HG03442 (cell line): ENCODE data around the gene UVRAG.
"Not testable (repeated sequence)": the region's sequence is repeated elsewhere in the genome, so short reads cannot be mapped to it uniquely, and the experiment has no call there.

Source experiments
- ATAC-seq: cut with Tn5 transposase; IDR thresholded peaks from one replicate; pipeline ENCODE4 v1.9.1; 2021; ENCODE audit warnings: mild to moderate bottlenecking, moderate library complexity; ENCODE audit not compliant: unreplicated experiment

Gene UVRAG

DNA sequence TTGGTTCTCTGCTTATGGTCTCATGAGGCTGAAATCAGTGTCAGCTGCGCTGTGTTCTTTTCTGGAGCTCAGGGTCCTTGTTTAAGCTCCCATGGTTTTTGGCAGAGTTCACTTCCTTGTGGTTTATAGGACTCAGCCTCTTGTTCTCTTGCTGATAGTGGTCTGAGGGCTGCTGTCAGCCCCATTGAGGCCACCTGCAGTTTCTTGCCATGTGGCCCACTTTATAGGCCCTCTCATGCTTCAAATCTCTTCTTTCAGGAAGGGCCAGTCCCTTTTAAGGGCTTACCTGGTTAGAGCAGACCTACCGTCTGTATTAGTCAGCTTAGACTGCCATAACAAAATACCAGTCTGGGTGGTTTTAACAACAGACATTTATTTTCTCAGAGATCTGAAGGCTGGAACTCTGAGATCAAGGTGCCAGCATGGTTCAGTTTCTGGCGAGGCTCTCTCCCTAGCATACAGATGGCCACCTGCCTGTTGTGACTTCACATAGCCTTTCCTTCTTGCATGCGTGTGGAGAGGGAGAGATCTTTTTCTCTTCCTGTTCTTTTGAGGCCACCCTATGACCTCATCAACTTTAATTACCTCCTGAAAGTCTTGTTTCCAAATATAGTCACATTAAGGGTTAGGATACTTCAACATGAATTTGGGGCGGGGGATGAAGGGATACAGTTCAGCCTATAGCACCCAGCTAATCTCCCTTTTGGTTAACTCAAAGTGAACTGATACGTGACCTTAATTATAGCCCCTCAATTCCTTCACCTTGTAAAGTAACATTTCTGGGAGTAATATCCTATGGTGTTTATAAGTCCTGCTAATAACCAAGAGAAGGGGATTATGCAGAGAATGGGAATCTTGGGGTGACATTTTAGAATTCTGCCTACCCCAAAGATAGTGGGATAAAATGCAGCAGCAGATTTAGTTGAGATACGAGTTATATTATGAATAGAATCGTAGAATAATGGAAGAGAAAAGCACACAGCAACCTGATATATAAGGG is 131.8 kb downstream of the UVRAG start:
- ATAC-seq = no peak

DNA sequence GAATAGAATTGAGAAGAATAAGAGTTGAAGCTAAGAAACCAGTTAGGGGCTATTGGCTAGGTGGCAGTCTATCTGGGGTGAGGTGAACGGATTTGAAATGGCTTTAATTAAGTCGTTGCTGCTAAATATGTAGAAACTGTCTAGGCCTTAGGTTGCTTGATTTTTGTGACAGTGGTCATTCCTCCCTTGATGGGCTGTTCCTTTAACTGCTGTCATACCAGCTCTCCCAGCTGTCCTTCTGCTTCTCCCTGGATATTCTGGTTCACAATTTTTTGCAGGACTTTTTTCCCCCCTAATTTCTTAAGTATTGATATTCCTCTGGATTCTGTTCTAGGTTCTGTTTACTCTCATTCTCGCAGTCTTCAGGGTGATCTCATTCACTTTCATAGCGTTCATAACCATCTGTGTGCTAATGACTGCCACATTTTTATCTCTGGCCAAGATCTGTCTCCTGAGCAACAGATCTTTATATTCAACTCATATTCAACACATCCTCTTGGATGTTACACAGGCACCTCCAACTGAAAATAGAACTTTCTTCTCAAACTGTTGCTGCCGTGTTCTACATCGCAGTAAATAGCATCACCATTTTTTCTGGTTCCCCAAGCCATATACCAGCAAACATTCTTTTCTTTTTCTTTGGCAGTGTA is 134.1 kb downstream of the UVRAG start:
- no peak for ATAC-seq

DNA sequence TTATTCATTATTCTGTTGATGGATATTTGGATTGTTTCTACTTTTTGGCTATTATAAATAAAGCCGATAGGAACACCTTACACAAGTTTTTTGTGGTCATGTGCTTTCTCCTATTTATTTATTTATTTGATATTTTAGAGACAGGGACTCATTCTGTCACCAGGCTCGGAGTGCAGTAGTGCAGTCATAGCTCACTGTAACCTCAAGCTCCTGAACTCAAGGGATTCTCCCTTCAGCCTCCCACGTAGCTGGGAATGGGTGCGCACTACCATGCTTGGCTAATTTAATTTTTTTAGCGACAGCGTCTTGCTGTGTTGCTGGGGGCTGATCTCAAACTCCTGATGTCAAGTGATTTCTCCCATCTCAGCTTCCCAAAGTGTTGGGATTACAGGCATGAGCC is 135.1 kb downstream of the UVRAG start:
- ATAC-seq = no peak

DNA sequence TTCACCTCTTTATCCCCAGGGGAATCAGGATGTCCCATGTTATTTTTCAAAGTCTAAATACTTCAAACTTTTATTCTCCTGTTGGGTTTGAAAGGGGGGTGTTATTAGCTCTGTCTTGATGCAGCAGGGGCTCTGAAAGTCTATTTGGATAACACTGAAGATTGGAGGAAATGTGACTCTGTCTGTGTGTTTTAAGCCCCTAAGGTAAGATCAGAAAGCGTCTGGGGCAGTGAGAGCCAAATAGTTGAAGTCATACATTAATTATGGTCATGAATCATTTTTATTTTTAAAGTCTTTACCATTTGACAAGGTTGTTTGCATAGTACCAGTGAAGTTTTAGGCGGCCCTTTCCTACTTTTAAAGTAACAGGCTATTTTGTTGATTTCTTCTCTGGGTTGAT is 139.0 kb downstream of the UVRAG start:
- no peak for ATAC-seq

DNA sequence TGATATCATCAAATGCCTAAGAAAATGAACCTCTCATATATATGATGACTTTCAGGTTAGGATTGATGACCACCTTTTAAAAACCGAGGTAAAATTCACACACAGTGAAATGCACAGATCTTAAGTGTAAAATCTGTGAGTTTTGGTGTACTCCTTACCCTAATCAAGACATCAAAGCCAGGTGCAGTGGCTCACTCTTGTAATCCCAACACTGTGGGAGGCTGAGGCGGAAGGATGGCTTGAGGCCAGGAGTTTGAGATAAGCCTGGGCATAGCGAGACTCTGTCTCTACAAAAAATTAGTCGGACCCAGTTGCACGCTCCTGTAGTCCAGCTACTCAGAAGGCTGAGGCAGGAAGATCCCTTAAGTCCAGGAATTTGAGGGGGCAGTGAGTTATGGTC is 140.4 kb downstream of the UVRAG start:
- no peak for ATAC-seq

DNA sequence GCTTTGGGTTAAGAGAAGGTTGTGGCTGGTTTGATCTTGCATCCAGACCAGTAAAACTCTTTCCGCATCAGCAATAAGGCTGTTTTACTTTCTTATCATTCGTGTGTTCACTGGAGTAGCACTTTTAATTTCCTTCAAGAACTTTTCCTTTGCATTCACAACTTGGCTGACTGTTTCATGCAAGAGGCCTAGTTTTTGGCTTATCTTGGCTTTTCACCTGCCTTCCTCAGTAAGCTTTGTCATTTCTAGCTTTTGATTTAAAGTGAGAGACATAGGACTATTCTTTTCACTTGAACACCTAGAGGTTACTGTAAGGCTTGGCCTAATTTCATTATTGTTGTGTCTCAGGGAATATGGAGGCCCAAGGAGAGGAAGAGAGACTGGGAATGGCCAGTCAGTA is 144.5 kb downstream of the UVRAG start:
- ATAC-seq = no peak

DNA sequence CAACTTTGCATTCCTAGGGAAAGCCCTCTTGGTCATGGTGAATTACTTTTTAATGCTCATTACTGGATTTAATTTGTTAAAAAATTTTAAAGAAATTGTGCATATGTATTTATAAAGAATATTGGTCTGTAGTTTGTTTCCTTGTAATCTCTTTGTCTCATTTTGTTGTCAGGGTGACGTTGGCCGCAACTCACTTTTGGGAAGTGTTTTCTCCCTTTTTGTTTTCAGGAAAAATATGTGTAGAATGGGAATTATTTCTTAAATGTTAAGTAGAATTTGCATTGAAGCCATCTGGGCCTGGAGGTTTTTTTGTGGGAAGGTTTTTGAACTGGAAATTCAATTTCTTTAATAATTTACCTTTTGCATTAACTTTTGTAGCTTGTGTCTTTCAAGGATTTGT is 149.1 kb downstream of the UVRAG start:
- ATAC-seq = no peak

DNA sequence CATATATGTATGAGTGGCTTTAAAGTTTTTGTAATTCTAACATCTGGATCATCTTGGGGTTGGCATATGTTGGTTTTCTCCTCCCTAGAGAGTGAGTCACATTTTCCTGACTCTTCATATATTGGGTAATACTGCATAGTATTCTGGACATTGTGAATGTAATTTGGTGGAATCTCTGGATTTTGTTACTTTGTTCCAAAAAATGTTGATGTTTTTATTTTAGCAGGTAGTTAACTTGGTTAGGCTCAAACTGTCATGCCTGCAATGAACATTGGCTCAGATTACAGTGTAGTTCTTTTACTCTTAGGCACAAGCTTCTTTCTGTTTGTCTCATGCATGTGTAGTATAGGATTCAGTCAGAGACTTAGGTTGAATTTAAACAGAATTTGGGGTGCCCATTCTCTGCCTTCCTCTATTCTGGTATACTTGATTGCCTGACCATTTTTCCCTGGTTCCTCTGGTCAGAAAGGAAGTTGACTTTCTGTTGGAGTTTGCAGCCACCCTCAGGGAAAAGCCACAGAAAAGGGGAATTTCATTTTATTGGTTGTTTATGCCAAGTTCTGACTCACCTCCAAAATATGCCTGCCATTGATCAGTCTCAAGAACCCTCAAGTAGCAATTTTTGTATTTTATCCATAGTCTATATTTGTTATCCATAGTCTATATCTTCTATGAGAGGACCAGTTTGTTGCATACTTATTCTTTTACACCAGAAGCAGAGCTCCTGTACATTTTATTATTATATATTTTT is 151.7 kb downstream of the UVRAG start:
- ATAC-seq = no peak

DNA sequence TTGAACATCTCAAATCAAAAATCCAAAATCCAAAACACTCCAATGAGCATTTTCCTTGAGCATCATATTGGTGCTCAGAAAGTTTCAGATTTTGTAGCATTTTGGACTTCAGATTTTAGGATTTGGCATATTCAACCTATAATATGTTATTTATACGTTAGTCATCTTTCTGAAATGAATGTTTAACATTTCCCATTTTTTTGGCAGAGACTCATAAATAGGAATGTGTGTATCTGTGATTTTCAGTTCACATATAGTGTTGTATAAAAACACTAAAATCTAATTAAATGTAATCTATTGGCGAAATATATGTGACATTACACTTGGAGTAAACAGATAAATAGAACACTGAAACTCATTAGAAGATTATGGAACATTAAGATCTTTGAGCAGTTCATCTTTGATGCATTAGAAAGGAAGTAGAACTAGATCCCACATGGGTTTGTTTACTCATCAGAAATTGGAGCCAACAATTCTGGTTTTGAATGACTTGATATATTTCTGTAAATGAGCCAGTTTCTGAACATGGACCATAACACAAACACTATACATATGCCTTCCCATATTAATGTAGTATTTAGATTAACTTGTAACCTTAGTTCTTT is 153.1 kb downstream of the UVRAG start:
- ATAC-seq = no peak

DNA sequence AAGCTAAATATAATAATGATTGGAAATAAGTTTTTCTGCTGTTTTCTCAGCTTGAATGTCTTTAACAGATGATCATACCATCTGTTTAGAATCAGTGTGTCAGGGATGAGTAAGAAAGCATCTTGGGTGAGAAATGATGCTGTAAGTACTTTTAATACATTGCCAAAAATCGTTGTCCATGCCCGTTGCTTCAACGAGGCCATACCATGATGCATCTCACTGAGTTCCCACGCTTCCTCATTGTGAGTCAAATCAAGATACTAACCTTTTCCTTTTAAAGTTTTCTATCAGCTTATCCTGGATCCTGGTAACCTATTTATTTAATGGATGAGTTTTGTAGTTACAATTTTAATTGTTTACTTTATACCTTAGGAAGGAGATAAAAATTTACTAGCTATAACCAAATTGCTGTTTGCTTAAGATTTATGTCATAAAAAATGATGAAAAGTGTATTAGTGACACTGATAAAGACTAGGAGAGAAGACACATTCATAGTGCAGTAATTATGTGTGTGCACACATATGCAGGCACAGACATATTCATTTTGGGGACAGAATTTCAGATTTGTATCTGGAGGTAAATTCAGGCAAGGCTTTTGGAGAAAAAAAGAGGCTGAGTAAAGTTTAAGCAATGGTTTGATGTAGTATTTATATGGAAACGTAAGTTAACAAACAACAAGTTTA is 154.8 kb downstream of the UVRAG start:
- no peak for ATAC-seq

DNA sequence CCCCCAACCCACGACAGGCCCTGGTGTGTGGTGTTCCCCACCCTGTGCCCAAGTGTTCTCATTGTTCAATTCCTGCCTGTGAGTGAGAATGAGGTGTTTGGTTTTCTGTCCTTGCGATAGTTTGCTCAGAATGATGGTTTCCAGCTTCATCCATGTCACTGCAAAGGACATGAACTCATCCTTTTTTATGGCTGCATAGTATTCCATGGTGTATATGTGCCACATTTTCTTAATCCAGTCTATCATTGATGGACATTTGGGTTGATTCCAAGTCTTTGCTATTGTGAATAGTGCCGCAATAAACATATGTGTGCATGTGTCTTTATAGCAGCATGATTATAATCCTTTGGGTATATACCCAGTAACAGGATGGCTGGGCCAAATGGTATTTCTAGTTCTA is 158.7 kb downstream of the UVRAG start:
- not testable (repeated sequence) for ATAC-seq

DNA sequence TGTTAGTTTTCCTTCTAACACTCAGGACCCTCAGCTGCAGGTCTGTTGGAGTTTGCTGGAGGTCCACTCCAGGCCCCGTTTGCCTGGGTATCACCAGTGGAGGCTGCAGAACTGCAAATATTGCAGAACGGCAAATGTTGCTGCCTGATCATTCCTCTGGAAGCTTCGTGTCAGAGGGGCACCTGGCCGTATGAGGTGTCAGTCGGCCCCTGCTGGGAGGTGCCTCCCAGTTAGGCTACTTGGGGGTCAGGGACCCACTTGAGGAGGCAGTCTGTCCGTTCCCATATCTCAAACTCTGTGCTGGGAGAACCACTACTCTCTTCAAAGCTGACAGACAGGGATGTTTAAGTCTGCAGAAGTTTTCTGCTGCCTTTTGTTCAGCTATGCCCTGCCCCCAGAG is 164.1 kb downstream of the UVRAG start:
- not testable (repeated sequence) for ATAC-seq

DNA sequence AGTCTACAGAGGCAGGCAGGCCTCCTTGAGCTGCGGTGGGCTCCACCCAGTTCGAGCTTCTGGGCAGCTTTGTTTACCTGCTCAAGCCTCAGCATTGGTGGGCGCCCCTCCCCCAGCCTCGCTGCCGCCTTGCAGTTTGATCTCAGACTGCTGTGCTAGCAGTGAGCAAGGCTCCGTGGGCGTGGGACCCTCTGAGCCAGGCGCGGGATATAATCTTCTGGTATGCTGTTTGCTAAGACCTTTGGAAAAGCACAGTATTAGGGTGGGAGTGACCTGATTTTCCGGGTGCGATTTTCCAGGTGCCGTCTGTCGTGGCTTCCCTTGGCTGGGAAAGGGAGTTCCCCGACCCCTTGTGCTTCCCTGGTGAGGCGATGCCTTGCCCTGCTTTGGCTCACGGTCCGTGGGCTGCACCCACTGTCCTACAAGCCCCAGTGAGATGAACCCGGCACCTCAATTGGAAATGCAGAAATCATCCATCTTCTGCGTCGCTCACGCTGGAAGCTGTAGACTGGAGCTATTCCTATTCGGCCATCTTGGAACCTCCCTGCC is 164.5 kb downstream of the UVRAG start:
- ATAC-seq = not testable (repeated sequence)

DNA sequence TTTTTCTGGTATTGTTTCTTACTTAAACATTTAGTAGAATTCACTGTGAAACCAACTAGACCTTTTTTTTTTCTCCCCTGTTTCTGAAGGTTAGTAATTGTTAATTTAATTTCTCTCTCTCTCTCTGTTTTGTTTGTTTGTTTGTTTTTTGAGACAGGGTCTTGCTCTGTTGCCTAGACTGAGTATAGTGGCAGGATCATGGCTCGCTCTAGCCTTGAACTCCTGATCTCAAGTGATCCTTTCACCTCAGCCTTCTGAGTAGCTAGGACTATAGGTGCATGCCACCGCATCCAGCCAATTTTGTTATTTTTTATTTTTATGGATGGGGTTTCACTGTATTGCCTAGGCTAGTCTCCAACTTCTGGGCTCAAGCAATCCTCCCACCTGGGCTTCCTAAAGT is 165.0 kb downstream of the UVRAG start:
- no peak for ATAC-seq

DNA sequence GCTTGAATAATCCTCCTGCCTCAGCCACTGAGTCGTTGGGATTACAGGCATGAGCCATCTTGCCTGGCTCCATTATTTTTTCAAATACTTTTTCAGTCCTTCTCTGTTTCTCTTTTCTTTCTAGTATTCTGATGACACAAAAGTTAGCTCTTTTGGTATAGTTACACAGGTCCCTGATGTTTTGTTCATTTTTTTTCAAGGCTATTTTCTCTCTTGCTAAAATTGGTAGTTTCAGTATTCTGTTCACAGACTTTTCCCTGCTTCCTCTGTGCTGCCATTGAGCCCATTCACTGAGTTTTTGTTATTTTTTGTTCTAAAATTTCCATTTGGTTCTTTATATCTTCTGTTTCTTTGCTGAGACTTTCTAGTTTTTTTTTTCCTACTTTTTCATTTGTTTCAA is 166.5 kb downstream of the UVRAG start:
- ATAC-seq = no peak

DNA sequence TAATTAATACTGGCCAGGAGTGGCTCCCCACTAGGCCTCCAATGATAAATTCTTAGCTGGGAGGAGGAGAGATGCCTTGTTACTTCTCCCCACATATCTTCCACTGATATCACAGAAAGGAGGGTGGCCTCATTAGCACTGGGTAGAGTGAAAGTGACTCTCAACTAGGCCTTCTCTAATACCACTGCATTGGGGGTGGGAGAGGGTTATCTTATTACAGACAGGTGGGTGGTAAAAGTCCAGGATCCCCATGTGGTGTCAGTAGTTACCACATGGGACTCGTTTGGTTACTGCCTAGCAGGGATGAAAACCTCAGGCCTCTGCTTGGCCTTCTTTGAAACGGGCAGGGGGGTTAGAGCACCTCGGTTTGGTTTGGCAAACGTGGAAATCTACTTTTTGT is 167.3 kb downstream of the UVRAG start:
- no peak for ATAC-seq

DNA sequence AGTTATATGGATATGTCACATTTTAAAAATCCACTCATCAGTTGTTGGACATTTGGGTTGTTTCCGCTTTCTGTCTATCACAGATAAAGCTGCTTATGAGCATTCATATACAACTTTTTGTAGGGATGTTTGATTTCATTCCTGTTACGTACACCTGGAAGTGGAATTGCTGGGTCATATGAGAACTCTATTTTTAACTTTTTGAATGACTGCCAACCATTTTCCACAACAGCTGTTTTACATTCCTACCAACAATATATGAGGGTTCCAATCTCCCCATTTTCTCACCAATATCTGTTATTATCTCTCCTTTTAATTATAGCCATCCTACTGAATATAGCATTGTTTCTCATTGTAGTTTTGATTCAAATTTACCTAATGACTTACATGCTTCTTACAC is 172.0 kb downstream of the UVRAG start:
- ATAC-seq = no peak

DNA sequence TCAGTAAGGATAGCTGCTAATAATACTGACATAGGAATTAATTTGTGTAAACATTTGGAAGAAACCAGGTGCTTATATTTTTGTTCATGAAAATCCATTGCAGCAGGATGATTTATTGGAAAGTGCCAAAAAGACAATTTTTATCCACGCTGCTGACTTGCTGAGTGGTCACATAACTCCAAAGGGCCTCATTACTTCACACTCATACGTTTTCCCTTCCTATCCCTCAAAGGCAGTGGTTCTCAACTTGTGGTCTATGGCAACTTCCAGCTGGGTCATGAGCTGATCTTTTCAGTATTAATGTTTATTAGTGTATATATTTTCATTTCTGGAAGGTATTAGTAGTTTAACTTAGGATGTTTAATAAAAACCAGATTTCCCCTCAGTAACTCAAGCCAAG is 178.1 kb downstream of the UVRAG start:
- no peak for ATAC-seq

DNA sequence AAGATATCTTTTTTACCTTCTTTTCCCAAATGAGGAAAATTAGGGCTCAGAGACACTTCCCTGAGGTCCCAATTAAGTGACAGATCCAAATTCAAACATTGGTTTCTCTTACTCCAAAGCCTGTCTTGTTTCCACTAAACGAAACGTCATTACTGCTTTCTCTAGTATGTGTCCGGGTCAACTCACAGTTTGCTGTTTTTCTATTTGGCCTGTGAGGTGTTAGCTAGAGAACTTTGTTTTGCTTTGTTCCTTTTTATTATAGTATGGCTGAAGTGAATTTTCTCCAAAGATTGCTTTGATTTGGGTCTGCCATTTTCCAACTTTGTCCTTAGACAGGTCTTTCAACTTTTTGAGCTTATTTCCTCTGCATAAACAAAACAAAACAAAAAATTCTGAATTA is 179.6 kb downstream of the UVRAG start:
- ATAC-seq = no peak
